DMS 273 (cell line): ENCODE data around the gene ZBED2.

Experiments
- DNase-seq: peaks from one replicate; lab custom pipeline; 2025; ENCODE audit not compliant: unreplicated experiment; lab: John Stamatoyannopoulos, UW

The ZBED2 gene

DNA sequence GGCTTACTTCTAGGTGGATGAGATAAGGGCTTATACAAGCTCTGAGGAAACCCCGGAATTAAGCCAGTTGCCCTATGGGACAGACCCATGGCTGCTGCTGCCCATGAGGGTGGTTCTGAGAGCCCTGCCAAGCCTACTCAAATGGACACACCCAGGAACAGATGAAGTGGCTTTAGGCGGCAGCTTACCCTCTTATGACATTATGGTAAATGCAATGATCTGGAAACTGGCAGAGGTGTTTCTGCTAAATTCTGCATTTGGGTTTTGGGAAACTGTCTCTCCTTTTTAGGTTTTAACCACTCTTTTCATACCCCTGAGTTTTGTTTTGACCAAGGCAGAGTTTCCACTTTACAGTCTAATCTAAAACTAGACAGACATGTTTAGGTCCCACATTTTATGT lies 9.0 kb upstream of the ZBED2 start:
- no peak for DNase-seq

DNA sequence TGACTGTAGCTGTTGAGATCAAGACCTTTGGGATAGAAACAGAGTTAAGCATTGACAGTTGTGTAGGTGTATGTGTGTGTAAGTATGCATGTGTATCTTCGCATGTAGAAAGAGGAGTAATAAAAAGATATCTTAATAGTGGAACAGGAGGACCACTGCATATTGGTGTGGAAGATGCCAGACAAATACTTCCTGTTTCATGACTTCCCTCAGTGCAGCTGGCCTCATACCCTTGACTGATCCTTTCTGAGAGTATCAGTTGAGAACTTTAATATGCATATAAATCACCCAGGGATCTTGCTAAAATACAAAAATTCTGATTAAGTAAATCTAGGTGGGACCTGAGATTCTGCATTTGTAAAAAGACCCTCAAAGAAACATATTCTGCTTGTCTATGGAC lies 8.5 kb upstream of the ZBED2 start:
- no peak for DNase-seq

DNA sequence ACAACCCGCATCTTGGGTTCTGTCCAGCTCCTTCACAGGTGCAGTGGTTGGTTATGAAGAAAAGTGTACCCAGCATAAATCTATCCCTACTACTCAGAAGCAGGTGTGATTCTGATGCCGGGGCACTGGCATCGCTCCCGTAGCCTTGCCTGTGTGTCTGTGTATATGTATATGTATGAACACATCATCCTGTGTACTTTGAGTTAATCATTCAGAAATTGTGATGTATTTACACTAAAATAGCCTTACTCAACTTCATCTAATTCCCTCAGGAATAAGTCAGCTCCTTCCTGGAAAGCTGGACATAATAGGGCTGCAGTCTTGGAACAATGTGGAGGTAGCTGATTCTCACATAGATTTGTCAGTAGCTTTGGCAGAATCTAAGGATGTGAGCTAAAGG lies 6.7 kb upstream of the ZBED2 start:
- DNase-seq = no peak

DNA sequence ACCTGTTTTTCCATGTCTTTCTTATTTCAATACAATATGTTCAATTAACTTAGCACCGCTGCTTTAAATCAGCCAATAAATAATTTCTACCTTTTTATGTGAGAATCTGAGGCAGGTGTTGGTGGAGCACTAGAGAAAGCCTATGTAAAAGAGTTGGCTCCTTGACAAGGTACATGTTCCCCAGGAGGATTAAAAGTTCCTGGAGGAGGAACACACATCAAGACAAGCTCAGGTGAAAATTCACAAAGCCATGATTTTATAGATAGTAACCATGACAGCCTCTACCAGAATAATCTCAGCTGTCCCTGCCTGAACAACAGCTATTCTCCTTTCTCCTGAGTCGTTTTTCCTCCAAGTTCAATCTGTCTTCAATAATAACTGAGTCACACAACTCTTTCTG lies 3.4 kb upstream of the ZBED2 start:
- DNase-seq = no peak

DNA sequence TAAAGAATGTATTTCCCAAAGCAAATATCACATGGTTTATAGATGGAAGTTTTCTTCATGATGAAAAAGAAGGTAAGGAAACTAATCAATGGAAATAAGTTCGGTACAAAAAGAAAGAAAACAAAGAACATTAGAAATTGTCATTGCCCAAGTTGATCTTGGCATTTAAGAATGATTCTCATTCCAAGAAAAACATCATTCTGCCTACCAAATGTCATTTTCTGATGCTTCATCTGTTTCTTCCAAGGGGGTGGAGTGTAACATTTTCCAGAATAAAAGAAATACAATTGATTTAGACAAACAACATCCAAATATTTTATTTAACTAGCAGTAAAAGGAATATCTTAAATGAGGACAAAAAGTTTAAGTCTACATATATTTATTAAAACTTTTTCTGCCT lies 3.0 kb upstream of the ZBED2 start:
- no peak for DNase-seq

- no peak for DNase-seq
These were observed 1.2 kb upstream of the ZBED2 start for GRCh38 chr3:111596328-111596727.

DNA sequence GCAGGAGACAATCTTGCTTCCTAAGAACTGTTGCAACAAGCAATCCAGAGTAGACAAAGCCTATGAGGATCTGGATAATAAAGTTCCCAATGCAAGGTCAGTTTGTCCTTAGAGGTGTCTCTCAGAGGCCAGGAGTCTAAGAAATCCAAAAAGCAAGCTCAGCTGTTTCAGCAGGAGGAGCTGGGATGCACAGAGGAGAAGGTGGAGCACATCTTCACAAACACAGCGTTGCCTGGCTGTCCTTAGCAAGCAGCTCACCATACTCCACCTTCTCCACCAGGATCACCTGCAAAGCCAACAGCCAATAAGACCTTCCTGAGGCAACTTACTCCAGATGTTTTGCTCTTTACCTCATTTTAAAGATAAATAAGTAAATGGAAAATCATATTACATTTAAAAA lies 365 bp downstream of the ZBED2 start:
- DNase-seq = no peak

- DNase-seq = no peak
These were observed 941 bp downstream of the ZBED2 start for GRCh38 chr3:111594205-111594604.

DNA sequence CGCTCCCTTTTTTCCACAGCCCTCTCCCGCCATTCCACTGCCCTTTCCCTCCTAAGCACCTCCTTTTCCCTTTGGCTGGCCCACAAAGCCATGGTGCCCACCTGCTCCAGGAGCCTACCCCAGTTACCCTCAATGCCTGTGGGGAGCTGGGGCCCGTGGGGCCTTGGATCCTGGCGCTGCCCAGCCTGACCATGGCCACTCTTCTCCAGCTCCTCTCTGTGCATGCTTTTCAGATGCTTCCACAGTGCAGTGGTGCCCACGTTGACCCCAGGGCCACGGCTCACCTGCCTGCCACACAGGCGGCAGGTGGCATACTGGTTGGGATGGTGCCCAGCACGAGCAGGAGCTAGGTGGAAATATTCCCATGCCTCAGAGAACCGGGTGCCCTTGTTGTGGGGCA lies 1.5 kb downstream of the ZBED2 start:
- DNase-seq = no peak

DNA sequence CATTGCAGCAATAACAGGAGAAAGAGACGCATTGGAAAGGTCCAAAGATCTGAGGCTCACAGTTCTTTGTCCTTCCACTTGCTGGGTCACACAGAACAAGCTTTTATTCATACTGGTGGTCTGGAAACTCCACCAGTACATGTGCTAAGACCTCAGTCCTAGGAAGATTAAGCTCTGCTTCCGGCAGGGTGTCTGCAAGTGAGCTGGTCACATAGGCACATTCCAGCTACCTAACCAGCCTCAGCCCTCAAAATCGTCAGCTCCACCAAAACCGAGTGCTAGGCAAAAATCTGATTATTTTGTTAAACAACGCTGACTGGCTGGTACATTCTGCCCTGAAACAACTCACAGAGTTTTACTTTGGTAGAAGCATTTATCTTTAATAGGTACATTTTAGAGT lies 2.2 kb downstream of the ZBED2 start:
- no peak for DNase-seq

- DNase-seq = no peak
These were observed 3.0 kb downstream of the ZBED2 start for GRCh38 chr3:111592143-111592542.

- no peak for DNase-seq
These were observed 3.6 kb downstream of the ZBED2 start for GRCh38 chr3:111591555-111591954.

GRCh38 chr3:111590143-111590491 lies 5.0 kb downstream of the ZBED2 start:
- DNase-seq = no peak

DNA sequence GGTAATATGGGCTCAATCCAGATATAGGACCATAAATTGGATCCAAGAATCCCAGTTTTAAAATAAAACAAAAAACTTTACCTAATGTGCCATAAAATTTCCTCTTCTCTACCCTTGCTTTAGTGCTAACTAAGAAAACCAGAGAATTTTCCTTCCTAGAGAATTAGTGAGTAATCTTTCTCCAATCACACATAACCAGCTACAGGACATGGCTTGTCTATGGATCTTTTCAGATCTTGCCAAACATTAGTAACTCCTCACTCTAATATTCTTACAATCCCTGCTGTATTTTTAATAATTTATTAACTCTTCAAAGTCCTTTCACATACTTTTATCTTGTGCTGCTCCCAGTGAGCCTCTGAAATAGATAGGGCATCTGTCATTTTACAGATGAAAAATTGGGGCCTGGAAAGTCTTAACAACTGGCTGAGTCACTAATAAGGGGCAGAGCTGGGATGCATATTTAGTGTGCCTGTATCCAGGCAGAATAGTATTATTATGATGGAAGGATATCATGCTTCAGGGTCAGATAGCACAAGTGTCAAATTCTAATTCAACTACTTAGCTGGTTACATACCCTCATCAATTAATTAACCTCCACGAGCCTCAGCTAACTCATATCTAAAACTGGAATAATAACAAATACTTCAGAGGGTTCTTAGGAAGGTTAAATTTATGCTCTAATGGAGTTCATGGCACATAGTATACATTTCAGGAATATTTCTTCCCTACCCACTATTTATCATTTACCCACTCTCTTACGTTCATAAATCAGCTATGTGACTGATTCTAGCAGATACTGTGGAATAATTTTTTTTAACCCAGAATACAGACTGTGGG lies 5.6 kb downstream of the ZBED2 start:
- DNase-seq = no peak

DNA sequence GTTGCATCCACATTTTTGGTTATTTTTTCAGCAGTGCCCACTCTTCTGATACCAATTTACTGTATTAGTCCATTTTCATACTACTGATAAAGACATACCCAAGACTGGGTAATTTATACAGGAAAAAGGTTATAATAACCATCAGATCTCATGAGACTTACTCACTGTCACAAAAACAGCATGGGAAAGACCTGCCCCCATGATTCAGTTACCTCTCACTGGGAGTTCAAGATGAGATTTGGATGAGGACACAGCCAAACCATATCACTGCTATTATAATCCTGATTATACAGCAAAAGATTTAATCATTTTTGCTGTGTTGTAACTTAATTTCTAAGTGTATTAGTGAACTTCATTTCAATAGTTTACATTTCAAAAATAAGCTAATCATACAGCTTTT lies 6.6 kb downstream of the ZBED2 start:
- DNase-seq = no peak

DNA sequence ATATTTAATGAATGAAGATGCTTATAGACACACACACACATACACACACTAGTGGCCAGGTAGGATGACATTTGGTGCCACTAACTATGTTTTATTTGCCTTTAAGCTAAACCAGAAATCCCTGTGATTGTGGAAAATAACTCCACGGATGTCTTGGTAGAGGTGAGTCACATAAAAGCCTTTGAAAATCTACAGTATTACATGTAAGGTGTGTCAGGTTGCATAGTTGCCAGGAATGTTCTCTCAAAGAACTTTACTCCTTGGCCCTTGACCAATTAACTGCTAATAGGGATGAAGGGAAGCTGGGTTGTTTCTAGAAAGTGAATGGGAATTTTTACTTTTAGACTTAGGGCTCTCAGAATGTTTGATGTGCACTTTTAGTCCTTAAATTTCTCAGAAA lies 9.9 kb downstream of the ZBED2 start:
- DNase-seq = no peak

DNA sequence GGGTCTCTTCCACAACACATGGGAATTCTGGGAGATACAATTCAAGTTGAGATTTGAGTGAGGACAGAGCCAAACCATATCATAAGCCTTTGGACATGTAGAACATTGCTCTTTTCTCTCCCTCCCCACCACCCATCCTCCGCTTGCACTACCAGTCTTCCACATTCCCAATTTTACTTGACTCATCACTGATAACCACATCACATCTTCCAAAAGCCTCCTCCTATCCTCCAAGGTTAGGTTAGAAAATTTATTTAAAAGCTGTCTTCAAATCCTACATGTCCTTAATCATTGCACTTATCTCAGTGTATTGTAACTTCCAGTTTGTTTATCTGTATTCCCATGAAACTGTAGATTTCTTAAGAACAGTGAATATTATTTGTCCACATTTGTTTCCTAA lies 10.4 kb downstream of the ZBED2 start:
- no peak for DNase-seq

DNA sequence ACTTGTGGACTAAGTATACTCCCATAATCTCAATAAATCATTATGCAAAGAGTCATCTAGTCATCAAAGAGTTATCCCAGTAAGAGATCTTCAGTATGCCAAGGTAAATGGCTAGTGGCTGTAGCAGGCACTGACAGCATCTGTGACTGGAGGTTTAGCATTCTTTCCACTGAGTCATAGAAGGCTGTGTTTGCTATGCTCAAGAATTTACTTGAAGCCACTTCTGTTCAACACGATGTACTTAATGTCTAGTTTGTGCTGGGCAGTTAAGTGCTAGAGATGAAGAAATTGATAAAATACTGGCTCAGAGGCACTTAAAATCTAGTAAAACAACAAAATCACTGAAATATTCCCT lies 13.0 kb downstream of the ZBED2 start:
- DNase-seq = no peak

DNA sequence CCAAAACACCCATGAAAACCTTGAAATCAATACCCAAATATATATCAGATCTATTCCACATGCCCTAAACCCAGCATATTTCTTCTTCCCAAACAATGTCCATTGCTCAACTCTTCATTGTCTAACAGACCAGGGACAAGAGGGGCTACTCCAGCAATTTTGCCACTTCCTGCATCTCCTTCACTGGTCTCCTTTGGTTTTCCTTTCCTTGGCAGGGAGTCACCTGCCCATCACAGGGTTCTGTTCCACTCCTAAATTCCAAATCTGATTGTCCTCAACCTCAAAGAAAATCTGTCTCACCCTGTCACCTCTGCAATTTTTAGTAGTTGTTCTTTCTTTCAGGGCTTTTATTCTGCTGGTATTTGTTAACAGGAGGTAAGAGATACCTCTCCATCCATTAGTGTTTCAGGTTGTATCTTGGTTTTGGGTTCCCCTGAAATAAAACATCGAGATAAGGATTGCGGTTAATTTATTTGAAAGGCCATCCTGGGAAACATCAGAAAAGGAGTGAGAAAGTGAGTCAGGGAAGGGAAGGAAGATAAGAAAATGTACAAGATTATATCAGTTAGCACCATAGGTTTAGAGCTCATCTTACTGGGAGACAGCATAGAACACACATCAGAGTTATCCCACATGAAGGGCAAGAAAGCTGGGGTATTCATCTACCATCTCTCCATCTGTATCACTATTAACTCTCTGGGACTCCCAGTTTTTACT lies 13.6 kb downstream of the ZBED2 start:
- DNase-seq = no peak

DNA sequence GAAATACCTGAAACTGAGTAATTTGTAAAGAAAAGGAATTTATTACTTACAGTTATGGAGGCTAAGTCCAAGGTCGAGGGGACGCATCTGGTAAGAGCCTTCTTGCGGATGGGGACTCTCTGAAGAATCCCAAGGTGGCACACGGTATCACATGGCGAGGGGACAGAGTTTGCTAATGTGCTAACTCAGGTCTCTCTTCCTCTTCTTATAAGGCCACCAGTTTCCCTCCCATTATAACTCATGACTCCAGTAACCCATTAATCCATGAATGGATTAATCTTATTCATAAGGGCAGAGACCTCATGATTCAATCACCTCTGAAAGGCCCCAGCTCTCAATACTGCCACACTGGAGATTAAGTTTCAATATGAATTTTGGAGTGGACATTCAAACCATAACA lies 15.7 kb downstream of the ZBED2 start:
- DNase-seq = no peak

DNA sequence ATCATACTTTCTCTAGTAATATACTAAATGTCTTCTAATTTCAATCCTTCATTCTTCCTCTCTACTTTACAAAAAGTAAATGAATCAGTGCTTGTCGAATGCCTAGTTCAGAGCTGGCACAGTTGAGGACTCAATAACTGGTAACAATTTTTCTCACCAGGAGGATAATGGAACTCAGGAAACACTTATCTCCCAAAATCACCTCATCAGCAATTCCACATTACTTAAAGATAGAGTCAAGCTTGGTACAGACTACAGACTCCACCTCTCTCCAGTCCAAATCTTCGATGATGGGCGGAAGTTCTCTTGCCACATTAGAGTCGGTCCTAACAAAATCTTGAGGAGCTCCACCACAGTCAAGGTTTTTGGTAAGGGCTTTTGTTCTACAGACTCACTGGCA lies 16.3 kb downstream of the ZBED2 start:
- DNase-seq = no peak

- DNase-seq = peak; percentile 60
These were observed 17.1 kb downstream of the ZBED2 start for GRCh38 chr3:111577798-111578685.
